GM06990 (cell line): ENCODE measurements around the gene MINAR1.
"Not testable (repeated sequence)": the region's sequence is repeated elsewhere in the genome, so short reads cannot be mapped to it uniquely, and the experiment has no call there.

Source experiments
- DNase-seq: peaks from one replicate; pipeline ENCODE4 v3.0.0-alpha.2; 2011; ENCODE audit not compliant: insufficient read length; ENCODE audit errors: extremely low read depth
- H3K27me3 ChIP-seq: replicated peaks from 2 replicates; pipeline ENCODE4 v1.6.0; 2011; ENCODE audit warnings: low read length; ENCODE audit not compliant: control insufficient read depth, insufficient read depth
- H3K36me3 ChIP-seq: 2 replicates; pipeline ENCODE4 v1.5.1; 2011; ENCODE audit warnings: low read length; ENCODE audit not compliant: control insufficient read depth, insufficient read depth
- H3K4me3 ChIP-seq: replicated peaks from 2 replicates; pipeline ENCODE4 v1.5.1; 2011; ENCODE audit warnings: low read depth, mild to moderate bottlenecking, control low read depth, low read length
- CTCF ChIP-seq: IDR thresholded peaks from 2 replicates; pipeline ENCODE4 v1.5.1; 2011; ENCODE audit warnings: low read length, control low read depth, mild to moderate bottlenecking, inconsistent platforms; ENCODE audit not compliant: insufficient read depth, poor library complexity, severe bottlenecking

Gene MINAR1

GRCh38 chr15:79425591-79426295 lies 6.4 kb upstream of the MINAR1 start:
- Histone ChIP-seq H3K36me3 (no peaks in the 10 kb centered on the region), H3K4me3 (no peak overlapping the region), H3K27me3 (no peaks in the 10 kb centered on the region; the same call in 1 of the 2 replicates)
- no peak for DNase-seq
- no peak for TF ChIP-seq CTCF

- H3K4me3 ChIP-seq, H3K36me3 ChIP-seq, DNase-seq, H3K27me3 ChIP-seq: not testable (repeated sequence)
Measured at GRCh38 chr15:79426899-79427298, 5.2 kb upstream of the MINAR1 start.

- H3K4me3 ChIP-seq, result no peak overlapping the region
- no peaks in the 10 kb centered on the region for H3K36me3 ChIP-seq
- no peak for TF ChIP-seq CTCF
- no peaks in the 10 kb centered on the region; the same call in none of the 2 replicates for H3K27me3 ChIP-seq
- no peak for DNase-seq
Measured at GRCh38 chr15:79427781-79428598, 4.1 kb upstream of the MINAR1 start.

GRCh38 chr15:79430901-79431635 lies 1.1 kb upstream of the MINAR1 start:
- no peak overlapping the region for H3K4me3 ChIP-seq
- H3K36me3 ChIP-seq, result no peaks in the 10 kb centered on the region
- no peaks in the 10 kb centered on the region; the same call in none of the 2 replicates for H3K27me3 ChIP-seq
- TF ChIP-seq CTCF, result no peak
- DNase-seq, result no peak

- H3K27me3 ChIP-seq, result no peaks in the 10 kb centered on the region; the same call in none of the 2 replicates
- TF ChIP-seq CTCF, result no peak
Measured at GRCh38 chr15:79432345-79433275, 474 bp downstream of the MINAR1 start.

More at GRCh38 chr15:79432345-79433275, 474 bp downstream of the MINAR1 start:
- no peak for DNase-seq
- H3K36me3 ChIP-seq, result no peaks in the 10 kb centered on the region
- H3K4me3 ChIP-seq, result no peak overlapping the region; the same call in 1 of the 2 replicates
